ENCODE measurements around the gene SMPX.

SMPX gene

GRCh38 chrX:21730026-21730425 is 27.9 kb downstream of the SMPX start:
- H3K4me3 ChIP-seq (replicated peaks; ENCODE audit: insufficient read depth, low read length), result no peak overlapping the region
- no peak for TF ChIP-seq REST (IDR thresholded peaks at IDR 0.05; ENCODE audit: insufficient replicate concordance, low read depth)
- TF ChIP-seq GABPA (IDR thresholded peaks at IDR 0.05; ENCODE audit: low read depth), result no peak
- TF ChIP-seq POLR2AphosphoS5 (IDR thresholded peaks at IDR 0.05; ENCODE audit: low read depth), result no peak
- no peak for TF ChIP-seq SPI1 (IDR thresholded peaks at IDR 0.05; ENCODE audit: borderline replicate concordance, low read depth)
- TF ChIP-seq CTCF (IDR thresholded peaks at IDR 0.05; ENCODE audit: insufficient read depth, low read length), result no peak
- no peak for DNase-seq (ENCODE audit: low read depth in 1 of 2, low spot score in 1 of 2)
- peaks cover 3% of the 10 kb centered on the region for H3K27me3 ChIP-seq (ENCODE audit: insufficient read depth, poor library complexity, severe bottlenecking)
- H3K27ac ChIP-seq (replicated peaks), result no peak overlapping the region

GRCh38 chrX:21728276-21728968 is 29.5 kb downstream of the SMPX start:
- no peak overlapping the region for H3K4me3 ChIP-seq (replicated peaks; ENCODE audit: insufficient read depth, low read length)
- TF ChIP-seq GABPA (IDR thresholded peaks at IDR 0.05; ENCODE audit: low read depth) (no peak), POLR2AphosphoS5 (IDR thresholded peaks at IDR 0.05; ENCODE audit: low read depth) (no peak), CTCF (IDR thresholded peaks at IDR 0.05; ENCODE audit: insufficient read depth, low read length) (no peak), SPI1 (IDR thresholded peaks at IDR 0.05; ENCODE audit: borderline replicate concordance, low read depth) (no peak), REST (IDR thresholded peaks at IDR 0.05; ENCODE audit: insufficient replicate concordance, low read depth) (no peak)
- DNase-seq (ENCODE audit: low read depth in 1 of 2, low spot score in 1 of 2), result no peak
- no peak overlapping the region for H3K27ac ChIP-seq (replicated peaks)
- H3K27me3 ChIP-seq (ENCODE audit: insufficient read depth, poor library complexity, severe bottlenecking), result no peaks in the 10 kb centered on the region

- no peak for TF ChIP-seq SPI1 (IDR thresholded peaks at IDR 0.05; ENCODE audit: borderline replicate concordance, low read depth)
- TF ChIP-seq POLR2AphosphoS5 (IDR thresholded peaks at IDR 0.05; ENCODE audit: low read depth), result no peak
- no peak for TF ChIP-seq CTCF (IDR thresholded peaks at IDR 0.05; ENCODE audit: insufficient read depth, low read length)
- no peak for TF ChIP-seq GABPA (IDR thresholded peaks at IDR 0.05; ENCODE audit: low read depth)
- no peak for TF ChIP-seq REST (IDR thresholded peaks at IDR 0.05; ENCODE audit: insufficient replicate concordance, low read depth)
- no peak for DNase-seq (ENCODE audit: low read depth in 1 of 2, low spot score in 1 of 2)
- H3K27ac ChIP-seq (replicated peaks), result no peak overlapping the region
- H3K27me3 ChIP-seq (ENCODE audit: insufficient read depth, poor library complexity, severe bottlenecking), result no peaks in the 10 kb centered on the region
- no peak overlapping the region for H3K4me3 ChIP-seq (replicated peaks; ENCODE audit: insufficient read depth, low read length)
Measured at GRCh38 chrX:21725916-21726315, 32.0 kb downstream of the SMPX start.

Data from HL-60 (cell line).